H9 (cell line): ENCODE data around the gene HBA1. TPM values are rescaled to one million over a fixed set of nuclear protein-coding genes. Genes with fewer than 3 reads are reported as not detected.
A peak's percentile ranks its signal among the peaks of the same experiment; 100 is the strongest.

Experiments
- DNase-seq: peaks from one replicate; pipeline ENCODE4 v3.0.0-alpha.2; 2017
- H2AFZ ChIP-seq: one replicate; pipeline ENCODE4 v1.6.1; 2013; ENCODE audit warnings: mild to moderate bottlenecking, low read length, control low read depth, moderate library complexity
- H2AK5ac ChIP-seq: 2 replicates; pipeline ENCODE4 v1.6.1; 2013; ENCODE audit warnings: low read length, control low read depth, mixed read lengths; ENCODE audit not compliant: insufficient read length
- H2BK120ac ChIP-seq: one replicate; pipeline ENCODE4 v1.6.1; 2013; ENCODE audit warnings: low read depth, mild to moderate bottlenecking, low read length, control low read depth, inconsistent platforms; ENCODE audit not compliant: poor library complexity, severe bottlenecking
- H2BK12ac ChIP-seq: 2 replicates; pipeline ENCODE4 v1.6.1; 2013; ENCODE audit warnings: low read length, control low read depth, mixed read lengths, low read depth; ENCODE audit not compliant: insufficient read length
- H2BK15ac ChIP-seq: 2 replicates; pipeline ENCODE4 v1.6.1; 2013; ENCODE audit warnings: low read depth, low read length, control low read depth
- H2BK20ac ChIP-seq: one replicate; pipeline ENCODE4 v1.6.1; 2013; ENCODE audit warnings: low read depth, mild to moderate bottlenecking, low read length, control low read depth, inconsistent platforms; ENCODE audit not compliant: poor library complexity, severe bottlenecking
- H2BK5ac ChIP-seq: 2 replicates; pipeline ENCODE4 v1.6.1; 2013; ENCODE audit warnings: low read length, control low read depth, mixed read lengths; ENCODE audit not compliant: insufficient read length
- H3K14ac ChIP-seq: 2 replicates; pipeline ENCODE4 v1.6.1; 2013; ENCODE audit warnings: low read length, control low read depth; ENCODE audit not compliant: insufficient read depth
- H3K18ac ChIP-seq: 2 replicates; pipeline ENCODE4 v1.6.1; 2013; ENCODE audit warnings: low read depth, mild to moderate bottlenecking, mixed read lengths, low read length, control low read depth; ENCODE audit not compliant: insufficient read length
- H3K23ac ChIP-seq: 2 replicates; pipeline ENCODE4 v1.6.1; 2013; ENCODE audit warnings: low read length, control low read depth, mixed read lengths, low read depth; ENCODE audit not compliant: insufficient read length
- H3K23me2 ChIP-seq: 2 replicates; pipeline ENCODE4 v1.6.1; 2013; ENCODE audit warnings: low read depth, mild to moderate bottlenecking, mixed read lengths, low read length, control low read depth; ENCODE audit not compliant: insufficient read length, poor library complexity, severe bottlenecking
- H3K27ac ChIP-seq: 2 replicates; pipeline ENCODE4 v1.5.1; 2013; ENCODE audit warnings: low read length, control low read depth, mixed read lengths, low read depth; ENCODE audit not compliant: insufficient read length
- H3K27me3 ChIP-seq: 2 replicates; pipeline ENCODE4 v1.6.1; 2013; ENCODE audit warnings: low read length, control low read depth, inconsistent platforms; ENCODE audit not compliant: insufficient read depth
- H3K4ac ChIP-seq: 2 replicates; pipeline ENCODE4 v1.6.1; 2013; ENCODE audit warnings: low read depth, mild to moderate bottlenecking, control low read depth, inconsistent platforms, low read length, moderate library complexity
- H3K4me1 ChIP-seq: 2 replicates; pipeline ENCODE4 v1.6.1; 2013; ENCODE audit warnings: low read length, control low read depth, inconsistent platforms; ENCODE audit not compliant: insufficient read depth
- H3K4me2 ChIP-seq: 2 replicates; pipeline ENCODE4 v1.6.1; 2013; ENCODE audit warnings: low read length, control low read depth, mixed read lengths; ENCODE audit not compliant: insufficient read length, insufficient read depth
- H3K56ac ChIP-seq: 2 replicates; pipeline ENCODE4 v1.6.1; 2013; ENCODE audit warnings: low read depth, mild to moderate bottlenecking, mixed read lengths, low read length, control low read depth; ENCODE audit not compliant: insufficient read length
- H3K79me1 ChIP-seq: 2 replicates; pipeline ENCODE4 v1.6.1; 2013; ENCODE audit warnings: low read depth, mild to moderate bottlenecking, moderate library complexity, low read length, control low read depth, inconsistent platforms; ENCODE audit not compliant: insufficient read depth, poor library complexity, severe bottlenecking
- H3K79me2 ChIP-seq: 2 replicates; pipeline ENCODE4 v1.6.1; 2013; ENCODE audit warnings: low read length, control low read depth, inconsistent platforms; ENCODE audit not compliant: insufficient read depth
- H3K9ac ChIP-seq: 2 replicates; pipeline ENCODE4 v1.6.1; 2013; ENCODE audit warnings: low read length, control low read depth, mixed read lengths; ENCODE audit not compliant: insufficient read length; ENCODE audit errors: extremely low read depth
- H3K9me3 ChIP-seq: one replicate; pipeline ENCODE4 v1.6.1; 2013; ENCODE audit warnings: low read depth, low read length, inconsistent platforms; ENCODE audit not compliant: control insufficient read depth
- H3T11ph ChIP-seq: one replicate; pipeline ENCODE4 v1.6.1; 2013; ENCODE audit warnings: mild to moderate bottlenecking, low read length, control low read depth, inconsistent platforms
- H4K20me1 ChIP-seq: one replicate; pipeline ENCODE4 v1.6.1; 2013; ENCODE audit not compliant: control insufficient read depth, insufficient read length, insufficient read depth
- H4K5ac ChIP-seq: 2 replicates; pipeline ENCODE4 v1.6.1; 2013; ENCODE audit warnings: low read depth, mild to moderate bottlenecking, mixed read lengths, low read length, control low read depth; ENCODE audit not compliant: insufficient read length
- H4K8ac ChIP-seq: replicated peaks from 2 replicates; pipeline ENCODE4 v1.6.1; 2013; ENCODE audit warnings: low read length, control low read depth, mixed read lengths, low read depth; ENCODE audit not compliant: insufficient read length
- H4K91ac ChIP-seq: 2 replicates; pipeline ENCODE4 v1.6.1; 2013; ENCODE audit warnings: low read depth, mild to moderate bottlenecking, moderate library complexity, mixed read lengths, low read length, control low read depth; ENCODE audit not compliant: insufficient read length
- H3K27ac Mint-ChIP-seq, 3 experiments: 2 replicates in 2 of 3; 3 replicates in 1 of 3; pipeline ENCODE4 v1.8.0; 2020 to 2021; ENCODE audit warnings: mixed read lengths in 3 of 3, mild to moderate bottlenecking in 1 of 3, moderate library complexity in 1 of 3
- H3K27me3 Mint-ChIP-seq: 2 replicates; pipeline ENCODE4 v1.8.0; 2021; ENCODE audit warnings: low read depth, mild to moderate bottlenecking, moderate library complexity, mixed read lengths
- H3K36me3 Mint-ChIP-seq, 3 experiments: 2 replicates in 2 of 3; 3 replicates in 1 of 3; pipeline ENCODE4 v1.8.0; 2020 to 2021; ENCODE audit warnings: low read depth in 3 of 3, mixed read lengths in 3 of 3; ENCODE audit not compliant: insufficient read depth in 1 of 3
- H3K4me1 Mint-ChIP-seq, 2 experiments: 2 replicates each; pipeline ENCODE4 v1.8.0; 2020; ENCODE audit warnings: mixed read lengths in 2 of 2
- H3K4me3 Mint-ChIP-seq, 2 experiments: 2 replicates in 1 of 2; 3 replicates in 1 of 2; pipeline ENCODE4 v1.8.0; 2020 to 2021; ENCODE audit warnings: mild to moderate bottlenecking in 2 of 2, mixed read lengths in 2 of 2, moderate library complexity in 1 of 2
- H3K9me3 Mint-ChIP-seq, 2 experiments: 2 replicates in 1 of 2; 3 replicates in 1 of 2; pipeline ENCODE4 v1.8.0; 2020; ENCODE audit warnings: mild to moderate bottlenecking in 2 of 2, mixed read lengths in 2 of 2, moderate library complexity in 1 of 2
- WGBS: extraction: QIAGEN DNeasy Blood & Tissue Kit; methylation state at CpG from one replicate; pipeline ENCODE4 v1.1.7; 2013; ENCODE audit warnings: missing lambda C conversion rate, low lambda C conversion rate, mixed read lengths; ENCODE audit not compliant: insufficient read length; ENCODE audit errors: extremely low coverage; 5-methylcytosine and 5-hydroxymethylcytosine counted together
- total RNA-seq: library from RNA; stranded (reverse); gene quantifications from 2 replicates; pipeline ENCODE4 v1.2.1, GENCODE V29; 2021
- TF ChIP-seq, protein P1 (sequence below): fragments of 200-600 bp; sonication (generic); conservative IDR thresholded peaks from 3 replicates; pipeline ENCODE4 v1.8.0; 2021; ENCODE audit warnings: antibody characterized with exemption, mild to moderate bottlenecking

HBA1 gene
- total RNA-seq, 1 experiment from 2014 or later: 7.2 TPM

DNA sequence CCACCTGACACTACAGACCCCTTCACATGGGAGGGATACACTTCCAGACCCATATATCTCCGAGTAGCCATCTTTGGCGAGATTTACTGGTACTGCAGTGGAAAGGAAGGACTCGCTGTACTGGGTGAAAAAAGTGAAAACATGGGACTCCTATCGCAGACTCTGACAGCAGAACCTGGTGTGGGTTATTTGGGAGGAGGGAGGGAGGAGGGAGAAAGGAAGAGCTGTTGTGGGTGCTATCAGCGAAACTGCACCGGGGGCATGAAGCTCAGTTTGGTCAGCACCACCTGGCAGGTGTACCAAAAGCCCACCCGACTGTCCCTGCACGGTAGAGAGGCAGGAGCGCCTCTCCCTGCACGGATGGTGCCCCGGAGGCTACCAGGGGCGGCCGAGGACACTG, 8.7 kb downstream of the HBA1 start:
- H2AK5ac ChIP-seq: no peak overlapping the region
- H3K36me3 Mint-ChIP-seq: peaks cover 24 to 43% (median 37%) of the 10 kb centered on the region in 3 experiments
- H2BK5ac ChIP-seq: no peak overlapping the region
- H3K9ac ChIP-seq: no peak overlapping the region
- H3K27me3 Mint-ChIP-seq: peaks cover 4% of the 10 kb centered on the region
- no peaks in the 10 kb centered on the region; the same call in 1 of the 2 replicates for H3K27me3 ChIP-seq
- H3K23ac ChIP-seq: no peak overlapping the region
- no peak overlapping the region for H4K5ac ChIP-seq
- H3K27ac ChIP-seq: no peak overlapping the region
- no peaks in the 10 kb centered on the region for H3K79me2 ChIP-seq
- 0 out of 7 replicates have a peak overlapping the region, but pooled peaks of 1 of the 3 experiments have one; percentile 59 for H3K27ac Mint-ChIP-seq
- no peak overlapping the region for H3K56ac ChIP-seq
- no peak overlapping the region for H2BK120ac ChIP-seq
- H3K9me3 Mint-ChIP-seq: no peaks in the 10 kb centered on the region; a peak in 1 of 5 replicates
- no peak for DNase-seq
- no peaks in the 10 kb centered on the region for H3K9me3 ChIP-seq
- H2BK12ac ChIP-seq: no peak overlapping the region
- TF ChIP-seq, protein P1, sequence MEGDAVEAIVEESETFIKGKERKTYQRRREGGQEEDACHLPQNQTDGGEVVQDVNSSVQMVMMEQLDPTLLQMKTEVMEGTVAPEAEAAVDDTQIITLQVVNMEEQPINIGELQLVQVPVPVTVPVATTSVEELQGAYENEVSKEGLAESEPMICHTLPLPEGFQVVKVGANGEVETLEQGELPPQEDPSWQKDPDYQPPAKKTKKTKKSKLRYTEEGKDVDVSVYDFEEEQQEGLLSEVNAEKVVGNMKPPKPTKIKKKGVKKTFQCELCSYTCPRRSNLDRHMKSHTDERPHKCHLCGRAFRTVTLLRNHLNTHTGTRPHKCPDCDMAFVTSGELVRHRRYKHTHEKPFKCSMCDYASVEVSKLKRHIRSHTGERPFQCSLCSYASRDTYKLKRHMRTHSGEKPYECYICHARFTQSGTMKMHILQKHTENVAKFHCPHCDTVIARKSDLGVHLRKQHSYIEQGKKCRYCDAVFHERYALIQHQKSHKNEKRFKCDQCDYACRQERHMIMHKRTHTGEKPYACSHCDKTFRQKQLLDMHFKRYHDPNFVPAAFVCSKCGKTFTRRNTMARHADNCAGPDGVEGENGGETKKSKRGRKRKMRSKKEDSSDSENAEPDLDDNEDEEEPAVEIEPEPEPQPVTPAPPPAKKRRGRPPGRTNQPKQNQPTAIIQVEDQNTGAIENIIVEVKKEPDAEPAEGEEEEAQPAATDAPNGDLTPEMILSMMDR: no peak
- H3K4me2 ChIP-seq: no peak overlapping the region
- H3K14ac ChIP-seq: no peak overlapping the region
- H3K18ac ChIP-seq: no peak overlapping the region
- no peak overlapping the region for H4K91ac ChIP-seq
- no peaks in the 10 kb centered on the region for H4K20me1 ChIP-seq
- no CpG with 5 or more reads among the region's 13 CpGs for WGBS
- no peak overlapping the region for H3K4ac ChIP-seq
- H2AFZ ChIP-seq: no peak overlapping the region
- no peak overlapping the region for H4K8ac ChIP-seq
- no peak overlapping the region for H2BK15ac ChIP-seq
- H3T11ph ChIP-seq: no peak overlapping the region
- peaks cover 5% of the 10 kb centered on the region for H3K23me2 ChIP-seq
- H3K4me1 ChIP-seq: no peaks in the 10 kb centered on the region
- no peak overlapping the region for H2BK20ac ChIP-seq
- H3K4me3 Mint-ChIP-seq: peak overlapping the region in 1 of 2 experiments; percentile 24; a peak in 1 of 5 replicates
- no peaks in the 10 kb centered on the region for H3K4me1 Mint-ChIP-seq
- no peaks in the 10 kb centered on the region for H3K79me1 ChIP-seq
